Spleen (tissue), 11 donors: ENCODE measurements around the gene UBN1. TPM values are rescaled to one million over a fixed set of nuclear protein-coding genes. Genes with fewer than 3 reads are reported as not detected.
A peak's percentile ranks its signal among the peaks of the same experiment; 100 is the strongest.

Experiments used
- DNase-seq: peaks from one replicate; pipeline ENCODE4 v3.0.0-alpha.2; 2020
- H3K27ac ChIP-seq, 8 donors: fragments of 200-600 bp; sonication (generic) in 7 of 8; 1 replicate in 4 of 8; 2 replicates in 4 of 8; pipeline versions ENCODE4 v1.5.0 to v1.8.0; 2016 to 2021; ENCODE audit warnings: inconsistent platforms in 4 of 8, mild to moderate bottlenecking in 4 of 8, moderate library complexity in 1 of 8
- H3K27me3 ChIP-seq, 7 donors: fragments of 200-600 bp; sonication (generic) in 6 of 7; replicated peaks in 1 of 7; 1 replicate in 4 of 7; 2 replicates in 3 of 7; pipeline versions ENCODE4 v1.5.0 to v1.8.0; 2016 to 2021; ENCODE audit warnings: inconsistent platforms in 3 of 7, mild to moderate bottlenecking in 1 of 7
- H3K36me3 ChIP-seq, 6 donors: fragments of 200-600 bp; sonication (generic) in 5 of 6; 1 replicate in 4 of 6; 2 replicates in 2 of 6; pipeline versions ENCODE4 v1.5.0 to v1.8.0; 2016 to 2021; ENCODE audit warnings: inconsistent platforms in 2 of 6
- H3K4me1 ChIP-seq, 6 donors: fragments of 200-600 bp; sonication (generic) in 5 of 6; 1 replicate in 3 of 6; 2 replicates in 3 of 6; pipeline versions ENCODE4 v1.5.0 to v1.8.0; 2016 to 2021; ENCODE audit warnings: inconsistent platforms in 3 of 6
- H3K4me3 ChIP-seq, 8 donors: fragments of 200-600 bp; sonication (generic) in 7 of 8; 1 replicate in 4 of 8; 2 replicates in 4 of 8; pipeline versions ENCODE4 v1.5.0 to v1.8.0; 2016 to 2021; ENCODE audit warnings: inconsistent platforms in 4 of 8, mild to moderate bottlenecking in 4 of 8, moderate library complexity in 2 of 8
- H3K9me3 ChIP-seq, 8 donors: fragments of 200-600 bp; sonication (generic) in 7 of 8; 1 replicate in 4 of 8; 2 replicates in 4 of 8; pipeline versions ENCODE4 v1.5.0 to v1.8.0; 2016 to 2021; ENCODE audit warnings: inconsistent platforms in 4 of 8
- POLR2A ChIP-seq, 3 donors: fragments of 450-650 bp; IDR thresholded peaks; one replicate each; pipeline ENCODE4 v1.5.1; 2017; ENCODE audit warnings: antibody characterized with exemption in 3 of 3, mild to moderate bottlenecking in 1 of 3
- POLR2AphosphoS5 ChIP-seq, 3 donors: sonication (generic); formaldehyde crosslinking; IDR thresholded peaks; one replicate each; pipeline ENCODE4 v1.5.1; 2017; ENCODE audit warnings: antibody characterized with exemption in 3 of 3
- WGBS, 5 donors: extraction: QIAGEN DNeasy Blood & Tissue Kit in 3 of 5; methylation state at CpG; one replicate each; pipeline versions ENCODE4 v1.1.5 to v1.1.7; 2013 to 2018; 5-methylcytosine and 5-hydroxymethylcytosine counted together
- intact Hi-C: fragments of 100-400 bp; cut with DNase I; formaldehyde crosslinking; loops from one replicate; pipeline ENCODE4 v1.15.0; 2023; ENCODE audit warnings: low total_unique reads
- polyA plus RNA-seq, 3 donors: library from polyadenylated mRNA; stranded (reverse); fragments of 200-250 nt; gene quantifications; one replicate each; pipeline ENCODE4 v1.2.1, GENCODE V29; 2013
- total RNA-seq, 7 donors: library from RNA; depleted of rRNA in 3 of 7; stranded (reverse); fragments of >200 nt in 3 of 7; fragmentation: NEBNext Ultra II Directional in 4 of 7; extraction: Animal tissue kit (Norgen Biotek cat#: 25700) in 4 of 7; gene quantifications; one replicate each; pipeline versions ENCODE4 v1.1.0 to v1.2.1, GENCODE V29; 2016 to 2021
- TF ChIP-seq, protein P1 (sequence below), 11 experiments: fragments of 200-600 bp in 7 of 11; fragments of 450-650 bp in 4 of 11; sonication (generic) in 4 of 11; IDR thresholded peaks in 8 of 11; conservative IDR thresholded peaks in 3 of 11; 1 replicate in 7 of 11; 2 replicates in 4 of 11; pipeline versions ENCODE4 v1.4.0 to v1.8.0; 2016 to 2021; ENCODE audit warnings: antibody characterized with exemption in 11 of 11, inconsistent platforms in 4 of 11, mild to moderate bottlenecking in 1 of 11
- donor health status: healthy with polysubstance abuse.
- donor health status: DM: no; HTN: no; CAD: no; lungs with moderate emphysema.
- donor health status: DM: no; HTN: no; CAD: no.
- donor health status: Bipolar disorder and iron deficiency.
- donor health status: healthy.
- donor health status: DM: no; HTN: no; CAD: no.
- donor health status: DM: yes; HTN: yes; CAD: no.

UBN1 gene
- total and polyA plus RNA-seq, 10 donors = 4.8 to 69.4 (median 52.2) TPM

DNA sequence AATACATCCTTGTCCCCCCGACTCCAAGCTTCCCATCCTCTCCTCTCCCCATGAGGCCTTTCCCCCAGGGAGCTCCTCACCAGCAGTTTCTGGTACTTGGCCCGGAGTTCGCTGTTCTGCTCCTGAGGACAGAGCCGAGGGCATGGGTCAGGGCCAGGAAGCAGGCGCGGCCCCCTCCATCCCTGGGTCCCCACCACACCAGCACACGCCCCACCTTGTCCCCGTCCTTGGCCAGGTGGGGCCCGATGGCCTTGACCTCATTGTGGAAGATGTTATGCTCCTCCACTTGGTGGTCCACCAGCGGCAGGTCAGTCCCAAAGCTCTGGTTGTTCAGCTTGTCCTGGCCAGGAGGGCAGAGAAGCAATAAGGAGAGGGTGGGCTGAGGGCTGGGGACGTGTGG is 53.5 kb downstream of the UBN1 start:
- TF ChIP-seq POLR2AphosphoS5 (IDR thresholded peaks at IDR 0.05) = no peak
- TF ChIP-seq, protein P1, sequence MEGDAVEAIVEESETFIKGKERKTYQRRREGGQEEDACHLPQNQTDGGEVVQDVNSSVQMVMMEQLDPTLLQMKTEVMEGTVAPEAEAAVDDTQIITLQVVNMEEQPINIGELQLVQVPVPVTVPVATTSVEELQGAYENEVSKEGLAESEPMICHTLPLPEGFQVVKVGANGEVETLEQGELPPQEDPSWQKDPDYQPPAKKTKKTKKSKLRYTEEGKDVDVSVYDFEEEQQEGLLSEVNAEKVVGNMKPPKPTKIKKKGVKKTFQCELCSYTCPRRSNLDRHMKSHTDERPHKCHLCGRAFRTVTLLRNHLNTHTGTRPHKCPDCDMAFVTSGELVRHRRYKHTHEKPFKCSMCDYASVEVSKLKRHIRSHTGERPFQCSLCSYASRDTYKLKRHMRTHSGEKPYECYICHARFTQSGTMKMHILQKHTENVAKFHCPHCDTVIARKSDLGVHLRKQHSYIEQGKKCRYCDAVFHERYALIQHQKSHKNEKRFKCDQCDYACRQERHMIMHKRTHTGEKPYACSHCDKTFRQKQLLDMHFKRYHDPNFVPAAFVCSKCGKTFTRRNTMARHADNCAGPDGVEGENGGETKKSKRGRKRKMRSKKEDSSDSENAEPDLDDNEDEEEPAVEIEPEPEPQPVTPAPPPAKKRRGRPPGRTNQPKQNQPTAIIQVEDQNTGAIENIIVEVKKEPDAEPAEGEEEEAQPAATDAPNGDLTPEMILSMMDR (IDR thresholded peaks at IDR 0.05 in 8 of 11, conservative IDR thresholded peaks at IDR 0.05 in 3 of 11) = no peak
- no peak for TF ChIP-seq POLR2A (IDR thresholded peaks at IDR 0.05)
- no peak for DNase-seq
- Histone ChIP-seq H3K4me3 (no peak overlapping the region), H3K27me3 (peaks cover 0 to 58% (median 5%) of the 10 kb centered on the region in 7 donors), H3K9me3 (peaks cover 0 to 9% (median 2%) of the 10 kb centered on the region in 8 donors), H3K4me1 (no peaks in the 10 kb centered on the region), H3K36me3 (no peaks in the 10 kb centered on the region), H3K27ac (no peak overlapping the region)
- intact Hi-C loops = no loop called here
- WGBS, 5 donors = 77 to 85% (median 84%) methylated on average over 11 of the region's 11 CpGs

DNA sequence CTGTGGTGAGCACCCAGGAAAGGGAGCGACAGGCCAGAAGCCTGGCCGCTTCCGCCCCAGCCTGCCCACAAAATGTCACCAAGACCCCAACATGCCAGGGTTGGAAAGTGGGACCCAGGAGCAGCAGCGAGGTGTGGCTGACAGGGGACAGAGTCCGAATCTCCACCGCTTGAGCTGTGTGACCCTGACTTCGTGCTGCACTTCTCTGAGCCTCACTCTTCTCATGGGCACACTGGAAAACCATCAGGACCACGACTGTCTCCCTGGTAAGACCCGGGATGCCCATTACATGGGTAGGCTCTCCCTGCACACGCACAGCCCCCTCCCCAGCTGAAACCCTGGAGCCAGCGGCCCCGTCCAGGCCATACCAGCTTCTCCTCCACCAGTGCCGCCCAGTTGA is 54.8 kb downstream of the UBN1 start:
- TF ChIP-seq, protein P1 (IDR thresholded peaks at IDR 0.05 in 8 of 11, conservative IDR thresholded peaks at IDR 0.05 in 3 of 11) = no peak
- TF ChIP-seq POLR2AphosphoS5 (IDR thresholded peaks at IDR 0.05) (no peak), POLR2A (IDR thresholded peaks at IDR 0.05) (no peak)
- intact Hi-C loops = no loop called here

DNA sequence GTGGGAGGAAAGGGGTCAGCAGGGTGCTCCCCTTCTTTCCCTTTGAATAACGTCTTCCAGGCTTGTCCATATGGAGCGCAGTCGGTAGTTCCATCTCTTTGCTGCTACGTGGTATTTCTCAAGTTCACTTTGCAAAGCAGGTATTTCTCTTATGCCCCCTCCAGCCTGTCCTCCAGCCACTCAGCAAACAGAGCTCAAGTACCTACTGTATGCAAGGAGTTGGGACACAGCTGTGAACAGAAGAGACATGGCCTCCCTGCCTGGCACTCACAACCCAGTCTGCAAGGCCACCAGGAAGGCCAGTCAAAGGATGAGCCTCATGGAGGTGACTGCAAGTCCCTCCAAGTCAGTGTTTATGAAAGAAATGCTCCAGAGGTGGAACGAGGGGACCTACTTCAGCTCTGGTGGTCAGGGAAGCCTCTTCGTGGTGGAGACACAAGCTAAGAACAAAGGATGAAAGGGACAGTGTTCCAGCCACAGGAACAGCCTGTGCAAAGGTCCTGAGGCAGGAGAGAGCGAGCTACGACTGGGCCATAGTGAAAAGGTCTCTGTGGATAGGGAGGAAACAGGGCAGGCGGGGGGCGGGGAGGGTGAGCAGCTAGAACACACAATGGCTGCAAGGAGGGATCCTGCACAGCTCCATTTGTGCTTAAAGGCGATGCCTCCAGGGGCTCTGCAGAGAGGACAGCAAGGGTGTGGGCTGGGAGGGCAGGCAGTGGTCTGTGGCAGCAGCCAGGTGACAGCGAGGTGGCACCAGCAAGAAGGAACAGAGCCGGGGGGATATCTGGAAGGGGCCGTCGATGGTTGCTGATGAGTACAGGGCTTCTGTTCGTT is 57.0 kb downstream of the UBN1 start:
- WGBS, 5 donors = 76 to 85% (median 80%) methylated on average over 16 of the region's 16 CpGs

More for the DNA sequence above, 54.8 kb downstream of the UBN1 start:
- H3K4me3 ChIP-seq = no peak overlapping the region
- H3K9me3 ChIP-seq = peaks cover 0 to 9% (median 2%) of the 10 kb centered on the region in 8 donors
- 83 to 94% (median 89%) methylated on average over 12 to 13 of the region's 13 CpGs for WGBS, 5 donors
- H3K27ac ChIP-seq = no peak overlapping the region
- no peak for DNase-seq
- no peaks in the 10 kb centered on the region for H3K4me1 ChIP-seq
- peaks cover 0 to 58% (median 5%) of the 10 kb centered on the region in 7 donors for H3K27me3 ChIP-seq
- no peaks in the 10 kb centered on the region for H3K36me3 ChIP-seq

More for the DNA sequence above, 57.0 kb downstream of the UBN1 start:
- no peak for TF ChIP-seq POLR2AphosphoS5 (IDR thresholded peaks at IDR 0.05)
- TF ChIP-seq, protein P1 (IDR thresholded peaks at IDR 0.05 in 8 of 11, conservative IDR thresholded peaks at IDR 0.05 in 3 of 11) = no peak
- no peak for TF ChIP-seq POLR2A (IDR thresholded peaks at IDR 0.05)
- intact Hi-C loops = no loop called here
- no peak overlapping the region for H3K27ac ChIP-seq
- peak; percentile 44 for DNase-seq
- H3K4me3 ChIP-seq = no peak overlapping the region
- peaks cover 0 to 53% (median 5%) of the 10 kb centered on the region in 7 donors for H3K27me3 ChIP-seq
- H3K36me3 ChIP-seq = no peaks in the 10 kb centered on the region
- no peaks in the 10 kb centered on the region for H3K4me1 ChIP-seq
- no peaks in the 10 kb centered on the region for H3K9me3 ChIP-seq
